H1 (cell line): ENCODE data around the gene MGMT. TPM values are rescaled to one million over a fixed set of nuclear protein-coding genes. Genes with fewer than 3 reads are reported as not detected.

Experiments
- ASH2L ChIP-seq: fragments of 200-600, 300-600 bp; sonication (generic); IDR thresholded peaks from one replicate; pipeline ENCODE4 v1.7.1; 2017; ENCODE audit warnings: low read length
- CTCF ChIP-seq, 3 experiments: IDR thresholded peaks; 1 replicate in 2 of 3; 2 replicates in 1 of 3; pipeline versions ENCODE4 v1.5.1 to v1.6.1; 2011; ENCODE audit warnings: low read length in 3 of 3, mild to moderate bottlenecking in 3 of 3, inconsistent platforms in 2 of 3, low read depth in 1 of 3, moderate library complexity in 1 of 3; ENCODE audit not compliant: insufficient read depth in 1 of 3; ENCODE audit errors: control extremely low read depth in 1 of 3
- NANOG ChIP-seq: IDR thresholded peaks from 2 replicates; pipeline ENCODE4 v1.6.1; 2011; ENCODE audit warnings: low read length, low read depth, mild to moderate bottlenecking, inconsistent platforms; ENCODE audit not compliant: insufficient read depth, poor library complexity, severe bottlenecking
- PHF8 ChIP-seq: fragments of 200-600 bp; sonication (generic); conservative IDR thresholded peaks from 2 replicates; pipeline ENCODE4 v1.7.1; 2012; ENCODE audit warnings: low read depth, mild to moderate bottlenecking, inconsistent platforms, low read length, moderate library complexity
- RNF2 ChIP-seq: fragments of 200-900, 300-1000 bp; sonication (generic); IDR thresholded peaks from 2 replicates; pipeline ENCODE4 v1.7.1; 2016; ENCODE audit warnings: borderline replicate concordance, low read depth, mild to moderate bottlenecking, antibody characterized with exemption, low read length; ENCODE audit not compliant: poor library complexity, severe bottlenecking; ENCODE audit errors: missing control alignments
- SP4 ChIP-seq: IDR thresholded peaks from 2 replicates; pipeline ENCODE4 v1.6.1; 2012; ENCODE audit warnings: low read length, inconsistent platforms
- TCF12 ChIP-seq: IDR thresholded peaks from 2 replicates; pipeline ENCODE4 v1.6.1; 2011; ENCODE audit warnings: low read depth, mild to moderate bottlenecking, low read length
- USF2 ChIP-seq: IDR thresholded peaks from 2 replicates; pipeline ENCODE4 v1.6.1; 2011; ENCODE audit warnings: low read length, improper control_type of control experiment
- polyA plus RNA-seq, 7 experiments: library from polyadenylated mRNA; depleted of rRNA in 3 of 7; stranded (reverse) in 5 of 7; unstranded in 2 of 7; fragments of >200 nt in 5 of 7; fragments of 200-250 nt in 2 of 7; gene quantifications; 1 replicate in 5 of 7; 2 replicates in 1 of 7; 4 replicates in 1 of 7; pipeline versions ENCODE4 v1.2.1 to v1.2.3, GENCODE V29; 2011 to 2013; ENCODE audit warnings: missing spikeins in 2 of 7, mixed read lengths in 2 of 7
- total RNA-seq: library from RNA; stranded (reverse); fragmentation: NEBNext Ultra II Directional; extraction: Animal tissue kit (Norgen Biotek cat#: 25700); gene quantifications from 2 replicates; pipeline ENCODE4 v1.2.1, GENCODE V29; 2021

The MGMT gene
- total and polyA plus RNA-seq, 2 of the 8 experiments (the other 6 are each of a cell fraction or from before 2014, with no cell fraction given), result 9.9 to 10.7 TPM

DNA sequence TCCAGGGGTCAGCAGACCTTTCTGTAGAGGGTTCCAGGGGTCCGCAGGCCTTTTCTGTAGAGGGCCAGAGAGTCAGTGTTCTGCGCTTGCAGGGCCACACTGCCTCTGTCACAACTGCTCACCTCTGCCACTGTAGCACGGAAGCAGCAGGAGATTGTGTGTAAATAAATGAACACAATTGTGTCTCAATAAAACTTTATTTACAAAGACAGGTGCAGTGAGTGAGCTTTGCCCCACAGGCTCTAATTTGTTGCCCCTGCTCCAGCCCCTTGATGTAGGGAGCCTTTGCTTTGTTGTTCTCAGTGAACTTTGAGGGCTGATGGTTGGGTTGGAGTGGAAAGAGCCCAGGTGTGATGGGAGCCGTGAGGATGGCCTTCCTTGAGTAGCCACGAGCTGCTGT lies 67.8 kb downstream of the MGMT start (continued):
- TF ChIP-seq USF2 (no peak), SP4 (no peak), PHF8 (no peak), RNF2 (no peak), ASH2L (no peak), TCF12 (no peak), NANOG (no peak), CTCF (IDR thresholded peaks at IDR 0.05; ENCODE audit: control extremely low read depth in 1 of 3, insufficient read depth in 1 of 3, low read depth in 1 of 3, low read length in 3 of 3) (no peak)
